ENCODE results near the gene CHRNB1. TPM values are rescaled to one million over a fixed set of nuclear protein-coding genes. Genes with fewer than 3 reads are reported as not detected.

The CHRNB1 gene
- total and polyA plus RNA-seq, 10 of the 15 experiments (the other 5 are each of a cell fraction or from before 2014, with no cell fraction given), result 5.8 to 14.8 (median 11.3) TPM

- no peak for TF ChIP-seq SPI1 (IDR thresholded peaks at IDR 0.05; ENCODE audit: borderline replicate concordance, insufficient read depth, low read depth, low read length)
- TF ChIP-seq SREBF1 (IDR thresholded peaks at IDR 0.05; ENCODE audit: low read length), result no peak
- no peak for TF ChIP-seq YBX1 (IDR thresholded peaks at IDR 0.05)
- TF ChIP-seq CREB1 (IDR thresholded peaks at IDR 0.05; ENCODE audit: low read depth), result no peak
- no peak for TF ChIP-seq ATF7 (IDR thresholded peaks at IDR 0.05; ENCODE audit: low read depth)
- no peak for TF ChIP-seq TAF1 (IDR thresholded peaks at IDR 0.05; ENCODE audit: borderline replicate concordance, low read depth, low read length)
- no peak for TF ChIP-seq PKNOX1 (IDR thresholded peaks at IDR 0.05)
- no peak for TF ChIP-seq SREBF2 (IDR thresholded peaks at IDR 0.05; ENCODE audit: low read length)
- TF ChIP-seq, protein P1, sequence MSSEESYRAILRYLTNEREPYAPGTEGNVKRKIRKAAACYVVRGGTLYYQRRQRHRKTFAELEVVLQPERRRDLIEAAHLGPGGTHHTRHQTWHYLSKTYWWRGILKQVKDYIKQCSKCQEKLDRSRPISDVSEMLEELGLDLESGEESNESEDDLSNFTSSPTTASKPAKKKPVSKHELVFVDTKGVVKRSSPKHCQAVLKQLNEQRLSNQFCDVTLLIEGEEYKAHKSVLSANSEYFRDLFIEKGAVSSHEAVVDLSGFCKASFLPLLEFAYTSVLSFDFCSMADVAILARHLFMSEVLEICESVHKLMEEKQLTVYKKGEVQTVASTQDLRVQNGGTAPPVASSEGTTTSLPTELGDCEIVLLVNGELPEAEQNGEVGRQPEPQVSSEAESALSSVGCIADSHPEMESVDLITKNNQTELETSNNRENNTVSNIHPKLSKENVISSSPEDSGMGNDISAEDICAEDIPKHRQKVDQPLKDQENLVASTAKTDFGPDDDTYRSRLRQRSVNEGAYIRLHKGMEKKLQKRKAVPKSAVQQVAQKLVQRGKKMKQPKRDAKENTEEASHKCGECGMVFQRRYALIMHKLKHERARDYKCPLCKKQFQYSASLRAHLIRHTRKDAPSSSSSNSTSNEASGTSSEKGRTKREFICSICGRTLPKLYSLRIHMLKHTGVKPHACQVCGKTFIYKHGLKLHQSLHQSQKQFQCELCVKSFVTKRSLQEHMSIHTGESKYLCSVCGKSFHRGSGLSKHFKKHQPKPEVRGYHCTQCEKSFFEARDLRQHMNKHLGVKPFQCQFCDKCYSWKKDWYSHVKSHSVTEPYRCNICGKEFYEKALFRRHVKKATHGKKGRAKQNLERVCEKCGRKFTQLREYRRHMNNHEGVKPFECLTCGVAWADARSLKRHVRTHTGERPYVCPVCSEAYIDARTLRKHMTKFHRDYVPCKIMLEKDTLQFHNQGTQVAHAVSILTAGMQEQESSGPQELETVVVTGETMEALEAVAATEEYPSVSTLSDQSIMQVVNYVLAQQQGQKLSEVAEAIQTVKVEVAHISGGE (CRISPR knock-in tag; IDR thresholded peaks at IDR 0.05), result no peak
Measured at GRCh38 chr17:7421186-7421585, 23.7 kb upstream of the CHRNB1 start (continued).

DNA sequence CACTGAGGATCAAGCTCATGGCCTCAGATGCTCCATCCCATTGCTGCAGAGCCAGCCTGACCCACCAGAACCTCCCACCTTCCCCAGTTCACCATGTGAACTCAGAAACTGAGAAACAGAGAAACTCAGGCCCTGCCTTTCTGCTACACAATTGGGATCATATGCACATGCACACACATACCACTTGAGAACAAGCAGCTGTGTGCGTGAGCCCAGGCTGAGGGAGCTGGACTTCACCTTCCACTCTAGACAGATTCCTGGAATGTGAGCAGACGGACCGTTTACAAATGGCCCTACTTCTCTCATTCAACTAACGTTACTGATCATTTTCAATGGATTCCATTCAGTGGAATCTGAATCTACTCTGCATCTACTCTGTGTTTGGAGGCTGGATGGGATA lies 21.2 kb upstream of the CHRNB1 start:
- ChIA-PET POLR2A (interaction anchor here (0.8 kb wide), 1 partner anchor 11 kb away, joined by 3 read pairs; the partner anchor contains the start of gene TMEM102), SMC1A (ENCODE audit: uncharacterized antibody, unreplicated experiment) (interaction anchor here (1.2 kb wide), 1 partner anchor 67 kb away, joined by 3 read pairs; no protein-coding TSS in a partner anchor), CTCF (interaction anchor here (1.3 kb wide), 1 partner anchor 91 kb away, joined by 4 read pairs; no protein-coding TSS in a partner anchor), RAD21 (ENCODE audit: unreplicated experiment) (no interaction called here)
- Histone ChIP-seq H3K4me3 (no peak overlapping the region), H3K36me3 (ENCODE audit: control insufficient read depth in 2 of 2, insufficient read depth in 2 of 2, low read length in 1 of 2) (no peaks in the 10 kb centered on the region), H3K4me2 (ENCODE audit: control insufficient read depth, insufficient read depth) (no peak overlapping the region), H3K4me1 (ENCODE audit: control insufficient read depth, insufficient read depth, low read length) (no peaks in the 10 kb centered on the region), H3K79me2 (ENCODE audit: control insufficient read depth, insufficient read depth, low read length) (no peaks in the 10 kb centered on the region), H4K20me1 (ENCODE audit: control insufficient read depth, insufficient read depth) (no peaks in the 10 kb centered on the region), H2AFZ (ENCODE audit: control insufficient read depth, low read depth, low read length) (no peak overlapping the region), H3K9ac (ENCODE audit: control insufficient read depth, insufficient read depth, low read length) (no peak overlapping the region), H3K9me3 (replicated peaks; ENCODE audit: control insufficient read depth, insufficient read depth, low read length) (no peaks in the 10 kb centered on the region), H3K27ac (ENCODE audit: control insufficient read depth, insufficient read depth) (no peak overlapping the region), H3K27me3 (replicated peaks in 1 of 2; ENCODE audit: control insufficient read depth in 2 of 2, insufficient read depth in 2 of 2, low read length in 1 of 2) (no peaks in the 10 kb centered on the region; a peak in 1 of 4 replicates)
- DNase-seq (ENCODE audit: low read depth, low spot score) (no peak), ATAC-seq (no peak), FAIRE-seq (no peak)
- intact Hi-C loops (cut with micrococcal nuclease; ENCODE audit: unreplicated experiment), result no loop called here
- BruUV-seq (replicated peaks), result no TSS peak
- 69% methylated on average over 4 of the region's 4 CpGs for WGBS (ENCODE audit: insufficient coverage, insufficient replicate concordance, low lambda C conversion rate, missing lambda C conversion rate)
- in situ Hi-C loops (cut with MboI), result no loop called here
- TF ChIP-seq NFYB (IDR thresholded peaks at IDR 0.05; ENCODE audit: insufficient read depth, low read depth, low read length) (no peak), NFYA (IDR thresholded peaks at IDR 0.05; ENCODE audit: borderline replicate concordance, low read depth, low read length) (no peak), E2F4 (IDR thresholded peaks at IDR 0.05; ENCODE audit: low read depth, low read length) (no peak), POU2F2 (IDR thresholded peaks at IDR 0.05; ENCODE audit: borderline replicate concordance, low read depth, low read length) (no peak), NR2F1 (conservative IDR thresholded peaks at IDR 0.05) (no peak), ZNF274 (IDR thresholded peaks at IDR 0.05; ENCODE audit: insufficient read depth, insufficient read length) (no peak)
- TF ChIP-seq, protein P2, sequence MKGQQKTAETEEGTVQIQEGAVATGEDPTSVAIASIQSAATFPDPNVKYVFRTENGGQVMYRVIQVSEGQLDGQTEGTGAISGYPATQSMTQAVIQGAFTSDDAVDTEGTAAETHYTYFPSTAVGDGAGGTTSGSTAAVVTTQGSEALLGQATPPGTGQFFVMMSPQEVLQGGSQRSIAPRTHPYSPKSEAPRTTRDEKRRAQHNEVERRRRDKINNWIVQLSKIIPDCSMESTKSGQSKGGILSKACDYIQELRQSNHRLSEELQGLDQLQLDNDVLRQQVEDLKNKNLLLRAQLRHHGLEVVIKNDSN (IDR thresholded peaks at IDR 0.05; ENCODE audit: borderline replicate concordance, extremely low read length, insufficient read depth, low read depth, low read length), result no peak

Measured in GM12878 (cell line).